GM13977 (cell line): ENCODE data around the gene CDC42BPA.
"Not testable (repeated sequence)": the region's sequence is repeated elsewhere in the genome, so short reads cannot be mapped to it uniquely, and the experiment has no call there.

Experiments
- DNase-seq: peaks from one replicate; pipeline ENCODE4 v3.0.0; 2012; ENCODE audit warnings: low spot score
- CTCF ChIP-seq: IDR thresholded peaks from 2 replicates; pipeline ENCODE4 v1.5.1; 2012; ENCODE audit warnings: mild to moderate bottlenecking, control low read depth; ENCODE audit not compliant: insufficient read depth; ENCODE audit errors: extremely low read depth, missing control alignments
- in situ Hi-C: fragments of 300-500 bp; cut with MboI; formaldehyde crosslinking; loops from one replicate; pipeline ENCODE4 v1.12.0; 2022; ENCODE audit warnings: low sequenced_read_pairs, low pct_unique_long_range_greater_than_20kb, mixed read lengths, inconsistent platforms; ENCODE audit not compliant: unreplicated experiment

The CDC42BPA gene

GRCh38 chr1:227298512-227299240, 19.6 kb downstream of the CDC42BPA start:
- no peak for TF ChIP-seq CTCF
- DNase-seq = no peak
- in situ Hi-C loops = no loop called here

GRCh38 chr1:227297073-227297793, 21.1 kb downstream of the CDC42BPA start:
- TF ChIP-seq CTCF = no peak
- no peak for DNase-seq
- in situ Hi-C loops = no loop called here

- no peak for TF ChIP-seq CTCF
- in situ Hi-C loops = no loop called here
- DNase-seq = no peak
Measured at GRCh38 chr1:227295609-227296008, 22.7 kb downstream of the CDC42BPA start.

GRCh38 chr1:227285745-227286144, 32.5 kb downstream of the CDC42BPA start:
- TF ChIP-seq CTCF = no peak
- in situ Hi-C loops = no loop called here
- no peak for DNase-seq

- in situ Hi-C loops = no loop called here
- DNase-seq = no peak
- no peak for TF ChIP-seq CTCF
Measured at GRCh38 chr1:227281371-227281770, 36.9 kb downstream of the CDC42BPA start.

- TF ChIP-seq CTCF = no peak
- in situ Hi-C loops = no loop called here
- no peak for DNase-seq
Measured at GRCh38 chr1:227280836-227281235, 37.5 kb downstream of the CDC42BPA start.

GRCh38 chr1:227276156-227276693, 42.1 kb downstream of the CDC42BPA start:
- DNase-seq, in situ Hi-C loops: not testable (repeated sequence)
